Measurements from ENCODE around the gene GPR153.

Gene GPR153

GRCh38 chr1:6279066-6279465 is 18.2 kb upstream of the GPR153 start:
- DNase-seq (ENCODE audit: low read depth, low spot score), result no peak
- no peak for TF ChIP-seq SUZ12 (IDR thresholded peaks at IDR 0.05; ENCODE audit: extremely low read depth, insufficient read depth, insufficient read length)
- no peak for TF ChIP-seq ZNF274 (IDR thresholded peaks at IDR 0.05; ENCODE audit: low read depth, low read length)
- no peak for TF ChIP-seq YY1 (IDR thresholded peaks at IDR 0.05; ENCODE audit: insufficient read depth, insufficient read length)
- H3K9me3 ChIP-seq (ENCODE audit: insufficient read depth, low read length), result no peaks in the 10 kb centered on the region
- H3K36me3 ChIP-seq (ENCODE audit: insufficient read depth, insufficient read length, low read length), result no peaks in the 10 kb centered on the region
- no peak overlapping the region for H3K9ac ChIP-seq (ENCODE audit: insufficient read length, low read depth)
- H3K4me3 ChIP-seq (ENCODE audit: insufficient read length, low read depth), result no peak overlapping the region
- H3K4me1 ChIP-seq (ENCODE audit: insufficient read depth, insufficient read length), result no peaks in the 10 kb centered on the region
- H3K27me3 ChIP-seq (ENCODE audit: insufficient read depth, insufficient read length), result no peaks in the 10 kb centered on the region

- H3K9me3 ChIP-seq (ENCODE audit: insufficient read depth, low read length), result no peaks in the 10 kb centered on the region
- H3K9ac ChIP-seq (ENCODE audit: insufficient read length, low read depth), result no peak overlapping the region
- DNase-seq (ENCODE audit: low read depth, low spot score), result no peak
- no peaks in the 10 kb centered on the region for H3K27me3 ChIP-seq (ENCODE audit: insufficient read depth, insufficient read length)
- H3K36me3 ChIP-seq (ENCODE audit: insufficient read depth, insufficient read length, low read length), result no peaks in the 10 kb centered on the region
- TF ChIP-seq SUZ12 (IDR thresholded peaks at IDR 0.05; ENCODE audit: extremely low read depth, insufficient read depth, insufficient read length) (no peak), ZNF274 (IDR thresholded peaks at IDR 0.05; ENCODE audit: low read depth, low read length) (no peak), YY1 (IDR thresholded peaks at IDR 0.05; ENCODE audit: insufficient read depth, insufficient read length) (no peak)
- H3K4me1 ChIP-seq (ENCODE audit: insufficient read depth, insufficient read length), result no peaks in the 10 kb centered on the region
- no peak overlapping the region for H3K4me3 ChIP-seq (ENCODE audit: insufficient read length, low read depth)
Measured at GRCh38 chr1:6278263-6278662, 17.4 kb upstream of the GPR153 start.

- TF ChIP-seq SUZ12 (IDR thresholded peaks at IDR 0.05; ENCODE audit: extremely low read depth, insufficient read depth, insufficient read length) (no peak), ZNF274 (IDR thresholded peaks at IDR 0.05; ENCODE audit: low read depth, low read length) (no peak), YY1 (IDR thresholded peaks at IDR 0.05; ENCODE audit: insufficient read depth, insufficient read length) (no peak)
Measured at GRCh38 chr1:6276811-6277555, 16.1 kb upstream of the GPR153 start.

GRCh38 chr1:6275826-6276782 is 15.2 kb upstream of the GPR153 start:
- Histone ChIP-seq H3K4me3 (ENCODE audit: insufficient read length, low read depth) (no peak overlapping the region), H3K27me3 (ENCODE audit: insufficient read depth, insufficient read length) (no peaks in the 10 kb centered on the region), H3K9me3 (ENCODE audit: insufficient read depth, low read length) (no peaks in the 10 kb centered on the region), H3K9ac (ENCODE audit: insufficient read length, low read depth) (no peak overlapping the region), H3K36me3 (ENCODE audit: insufficient read depth, insufficient read length, low read length) (no peaks in the 10 kb centered on the region), H3K4me1 (ENCODE audit: insufficient read depth, insufficient read length) (peaks cover 2% of the 10 kb centered on the region)
- no peak for TF ChIP-seq SUZ12 (IDR thresholded peaks at IDR 0.05; ENCODE audit: extremely low read depth, insufficient read depth, insufficient read length)
- TF ChIP-seq ZNF274 (IDR thresholded peaks at IDR 0.05; ENCODE audit: low read depth, low read length), result no peak
- no peak for TF ChIP-seq YY1 (IDR thresholded peaks at IDR 0.05; ENCODE audit: insufficient read depth, insufficient read length)
- DNase-seq (ENCODE audit: low read depth, low spot score), result no peak

More at GRCh38 chr1:6276811-6277555, 16.1 kb upstream of the GPR153 start:
- Histone ChIP-seq H3K27me3 (ENCODE audit: insufficient read depth, insufficient read length) (no peaks in the 10 kb centered on the region), H3K36me3 (ENCODE audit: insufficient read depth, insufficient read length, low read length) (no peaks in the 10 kb centered on the region), H3K4me3 (ENCODE audit: insufficient read length, low read depth) (no peak overlapping the region), H3K9ac (ENCODE audit: insufficient read length, low read depth) (no peak overlapping the region), H3K4me1 (ENCODE audit: insufficient read depth, insufficient read length) (no peaks in the 10 kb centered on the region), H3K9me3 (ENCODE audit: insufficient read depth, low read length) (no peaks in the 10 kb centered on the region)
- no peak for DNase-seq (ENCODE audit: low read depth, low spot score)

- H3K4me3 ChIP-seq (ENCODE audit: insufficient read length, low read depth), result no peak overlapping the region
- no peaks in the 10 kb centered on the region for H3K36me3 ChIP-seq (ENCODE audit: insufficient read depth, insufficient read length, low read length)
- TF ChIP-seq SUZ12 (IDR thresholded peaks at IDR 0.05; ENCODE audit: extremely low read depth, insufficient read depth, insufficient read length), result no peak
- no peak for TF ChIP-seq ZNF274 (IDR thresholded peaks at IDR 0.05; ENCODE audit: low read depth, low read length)
- no peak for TF ChIP-seq YY1 (IDR thresholded peaks at IDR 0.05; ENCODE audit: insufficient read depth, insufficient read length)
- H3K9me3 ChIP-seq (ENCODE audit: insufficient read depth, low read length), result no peaks in the 10 kb centered on the region
- peaks cover 7% of the 10 kb centered on the region for H3K4me1 ChIP-seq (ENCODE audit: insufficient read depth, insufficient read length)
- DNase-seq (ENCODE audit: low read depth, low spot score), result no peak
- no peaks in the 10 kb centered on the region for H3K27me3 ChIP-seq (ENCODE audit: insufficient read depth, insufficient read length)
- no peak overlapping the region for H3K9ac ChIP-seq (ENCODE audit: insufficient read length, low read depth)
Measured at GRCh38 chr1:6274622-6275139, 13.8 kb upstream of the GPR153 start.

- no peaks in the 10 kb centered on the region for H3K27me3 ChIP-seq (ENCODE audit: insufficient read depth, insufficient read length)
- H3K4me3 ChIP-seq (ENCODE audit: insufficient read length, low read depth), result no peak overlapping the region
- no peaks in the 10 kb centered on the region for H3K9me3 ChIP-seq (ENCODE audit: insufficient read depth, low read length)
- TF ChIP-seq SUZ12 (IDR thresholded peaks at IDR 0.05; ENCODE audit: extremely low read depth, insufficient read depth, insufficient read length) (no peak), ZNF274 (IDR thresholded peaks at IDR 0.05; ENCODE audit: low read depth, low read length) (no peak), YY1 (IDR thresholded peaks at IDR 0.05; ENCODE audit: insufficient read depth, insufficient read length) (no peak)
- no peak overlapping the region for H3K9ac ChIP-seq (ENCODE audit: insufficient read length, low read depth)
- H3K36me3 ChIP-seq (ENCODE audit: insufficient read depth, insufficient read length, low read length), result no peaks in the 10 kb centered on the region
- DNase-seq (ENCODE audit: low read depth, low spot score), result no peak
- peaks cover 7% of the 10 kb centered on the region for H3K4me1 ChIP-seq (ENCODE audit: insufficient read depth, insufficient read length)
Measured at GRCh38 chr1:6274102-6274501, 13.2 kb upstream of the GPR153 start.

Measured in NT2/D1 (cell line).